Suppressor macrophage treated with lipopolysaccharide for 4 hours (primary cell): ENCODE results near the gene PTPRJ.

Experiments used
- DNase-seq: peaks from one replicate; pipeline ENCODE4 v3.0.0-alpha.2; 2020

Gene PTPRJ

DNA sequence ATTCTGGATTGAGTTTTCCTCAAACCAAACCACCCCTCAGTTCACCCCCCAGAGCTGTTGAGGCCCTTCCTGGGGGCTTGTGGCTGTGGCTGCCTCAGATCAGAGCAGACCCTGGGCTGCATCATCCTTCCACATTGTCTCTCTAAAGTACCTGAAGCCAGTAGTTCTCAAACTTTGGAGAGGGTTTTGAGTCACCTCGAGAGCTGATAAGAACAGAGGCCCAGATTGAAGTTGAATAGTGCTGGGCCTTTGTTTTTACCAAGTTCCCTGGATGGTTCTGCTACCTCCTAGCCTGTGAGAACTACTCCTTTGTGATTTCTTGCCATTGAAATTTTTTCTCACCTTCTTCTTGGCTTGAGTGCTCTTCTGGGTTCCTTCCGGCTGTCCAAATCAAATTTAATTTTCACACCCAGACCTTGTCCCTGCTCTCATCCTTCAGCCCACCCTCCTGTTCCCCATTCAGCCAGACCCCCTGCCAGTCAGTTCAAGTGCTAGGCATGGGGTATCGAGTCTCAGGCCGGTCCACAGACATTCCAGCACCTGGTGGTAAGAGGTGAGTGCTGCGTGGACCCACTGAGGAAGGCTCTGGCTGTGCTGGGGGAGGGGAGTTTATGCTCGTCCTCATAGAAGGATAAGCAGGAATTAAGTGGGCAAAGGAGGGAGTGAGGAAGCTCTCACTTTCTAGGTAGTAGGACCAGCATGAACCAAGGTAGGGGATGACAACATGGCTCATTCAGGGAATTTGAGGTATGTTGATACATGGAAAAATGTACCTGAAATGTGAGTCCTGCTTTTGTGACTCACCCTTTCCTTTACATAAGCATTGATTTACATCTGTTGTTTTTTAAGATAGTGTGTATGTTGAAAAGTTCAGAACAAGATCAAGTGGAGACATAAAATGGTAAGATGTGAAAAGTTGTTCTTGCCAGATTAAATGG lies 116.5 kb downstream of the PTPRJ start:
- DNase-seq: no peak

DNA sequence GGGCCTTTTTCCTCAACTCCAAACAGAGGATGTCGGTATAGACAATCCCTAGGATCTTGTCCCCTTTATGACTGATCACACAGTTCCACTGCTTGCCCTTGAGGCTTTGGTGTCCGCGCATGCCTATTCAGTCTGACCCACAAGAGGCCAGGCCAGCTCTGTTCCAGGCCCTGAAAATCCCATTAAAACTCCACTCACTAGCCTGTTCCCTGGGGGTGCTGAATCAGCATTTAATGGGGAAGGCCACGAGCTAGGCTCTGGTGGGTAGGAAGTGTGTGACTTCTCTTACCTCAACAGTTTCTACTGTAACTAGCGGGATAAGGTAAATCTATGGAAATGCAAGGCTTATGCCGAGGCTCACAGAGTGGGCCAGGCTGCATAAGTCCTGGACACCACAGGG lies 117.7 kb downstream of the PTPRJ start:
- no peak for DNase-seq

DNA sequence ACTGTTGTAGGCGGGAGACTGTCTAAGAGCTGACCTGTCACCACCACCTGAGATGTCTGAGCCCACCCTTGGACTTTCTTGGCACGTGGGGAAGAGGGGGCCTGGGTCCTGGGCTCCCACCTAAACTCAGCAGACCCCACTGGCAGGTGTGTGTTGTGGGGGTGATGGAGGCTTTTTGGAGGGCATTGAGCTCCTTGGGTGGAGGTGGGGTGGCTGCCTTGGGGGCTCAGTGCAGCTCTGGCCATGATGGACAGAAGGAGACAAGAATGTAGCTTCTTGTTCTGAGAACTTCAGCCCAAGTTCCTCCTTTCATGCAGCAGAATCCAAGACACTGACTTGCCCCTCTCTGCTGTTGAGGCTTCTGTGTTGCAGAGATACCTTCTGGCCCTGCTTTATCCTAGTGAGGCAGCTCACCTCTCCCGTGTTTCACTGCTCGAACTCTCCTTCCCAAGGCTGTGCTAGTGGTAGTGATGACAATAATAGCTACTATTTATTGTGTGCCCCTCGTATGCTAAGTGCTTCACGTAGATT lies 119.6 kb downstream of the PTPRJ start:
- no peak for DNase-seq

DNA sequence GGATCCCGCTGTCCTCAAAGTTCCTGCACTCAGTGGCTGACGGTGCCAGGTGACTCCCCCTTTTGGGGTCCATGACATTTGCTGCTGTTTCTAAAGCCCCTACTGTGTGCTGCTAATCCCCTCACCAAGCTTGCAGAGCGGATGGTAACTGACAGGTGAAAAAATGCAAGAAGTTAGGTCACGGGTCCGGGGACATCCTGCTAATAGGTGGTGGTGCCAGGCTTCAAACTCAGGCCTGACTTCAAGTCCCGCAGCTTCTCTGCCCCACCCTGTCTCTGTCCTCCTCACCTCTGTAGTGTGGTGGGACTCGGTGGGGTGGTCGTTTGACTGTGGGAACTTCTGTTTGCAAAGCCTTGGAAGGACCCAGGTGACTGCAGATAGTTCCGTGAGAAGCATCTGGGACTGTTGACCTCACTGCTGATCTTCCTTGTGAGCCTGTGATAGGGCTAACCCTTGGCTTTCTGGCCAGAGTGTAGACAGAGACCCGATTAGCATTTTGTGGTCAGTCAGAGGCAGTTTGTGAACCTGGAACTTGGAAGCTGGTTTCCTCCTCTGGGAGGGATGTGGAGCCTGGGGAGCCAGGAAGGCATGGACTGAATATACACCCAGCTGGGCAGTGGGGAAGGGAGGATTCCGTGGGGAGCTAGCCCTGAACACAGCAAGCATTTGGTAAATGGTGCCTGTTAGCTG lies 120.8 kb downstream of the PTPRJ start:
- no peak for DNase-seq

DNA sequence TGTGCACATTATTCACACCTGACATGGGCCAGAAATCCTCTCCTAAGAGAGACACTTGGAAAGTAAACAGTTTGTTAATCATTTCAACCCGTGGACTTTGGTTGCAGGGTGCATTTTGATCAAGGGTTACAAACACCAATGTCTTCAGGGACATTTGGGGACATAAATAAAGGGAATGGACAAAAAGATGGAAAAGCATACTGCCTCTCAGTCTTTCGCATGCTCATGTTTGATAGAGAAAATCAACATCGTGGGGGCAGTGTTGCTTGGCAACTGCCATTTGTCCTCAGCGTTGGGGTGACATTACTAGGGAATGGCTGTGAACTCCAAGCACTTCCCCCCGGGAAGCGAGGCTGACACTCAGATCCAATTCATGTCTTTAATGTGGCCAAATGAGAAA lies 121.6 kb downstream of the PTPRJ start:
- DNase-seq: no peak

DNA sequence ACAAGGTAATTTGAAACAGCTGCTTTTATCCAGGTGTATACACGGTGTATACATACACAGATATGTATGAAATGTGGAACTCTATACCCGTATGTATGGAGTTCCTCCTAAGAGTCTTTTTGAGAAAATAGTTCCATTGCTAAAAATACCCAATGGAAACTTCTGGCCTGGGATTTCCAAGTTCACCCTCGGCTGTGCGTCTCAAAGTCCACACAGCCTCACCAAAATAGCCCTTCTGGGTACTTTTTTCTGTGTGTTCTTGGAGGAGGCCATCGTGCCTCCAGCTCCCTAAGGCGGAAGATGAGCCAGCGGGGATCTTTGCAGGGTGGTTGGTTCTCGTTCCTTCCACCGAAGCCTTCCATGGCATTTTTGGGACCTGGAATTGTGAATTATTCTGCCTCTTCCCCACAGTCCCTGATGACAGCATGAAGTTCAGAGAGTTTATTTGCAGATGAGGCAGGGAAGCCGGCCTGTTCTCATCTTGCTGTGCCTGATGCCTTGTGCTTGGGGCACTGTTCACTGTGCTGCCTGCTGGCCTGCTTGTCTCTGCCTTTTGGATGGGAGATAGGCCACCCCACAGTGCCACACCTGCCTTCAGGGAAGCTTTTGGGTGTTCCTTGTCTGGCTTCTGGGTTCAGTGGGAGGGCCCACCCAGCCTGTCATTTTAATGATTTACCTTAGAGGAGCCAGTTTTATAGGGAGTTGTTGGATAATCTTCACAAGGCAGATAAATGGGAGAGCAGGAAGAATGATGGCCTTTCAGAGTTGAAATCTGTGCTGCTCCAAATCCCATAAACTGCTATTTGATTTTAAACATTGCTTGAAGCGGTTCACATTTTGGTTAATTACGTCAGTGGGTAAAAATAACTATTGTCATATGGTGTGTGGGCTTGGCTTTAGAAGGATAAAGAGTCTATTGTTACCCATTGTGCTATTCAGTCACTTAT lies 123.5 kb downstream of the PTPRJ start:
- DNase-seq: no peak

DNA sequence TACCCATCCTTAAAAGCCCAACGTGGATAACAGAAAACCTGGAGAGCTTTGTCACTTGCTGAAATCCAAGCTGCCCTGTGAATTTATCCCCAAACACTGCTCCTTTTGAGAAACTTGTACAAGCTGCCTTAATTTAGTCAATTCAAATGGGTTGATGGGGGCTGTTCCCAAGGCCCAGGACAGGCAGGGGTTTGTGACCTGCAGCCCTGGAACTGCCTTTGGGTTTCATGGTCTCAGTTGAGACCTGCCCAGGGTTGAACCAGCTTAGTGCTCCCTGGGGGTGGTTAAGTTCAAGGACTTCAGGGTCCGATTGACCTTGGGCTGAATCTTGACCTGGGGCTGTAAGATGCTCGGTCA lies 124.2 kb downstream of the PTPRJ start:
- DNase-seq: no peak

DNA sequence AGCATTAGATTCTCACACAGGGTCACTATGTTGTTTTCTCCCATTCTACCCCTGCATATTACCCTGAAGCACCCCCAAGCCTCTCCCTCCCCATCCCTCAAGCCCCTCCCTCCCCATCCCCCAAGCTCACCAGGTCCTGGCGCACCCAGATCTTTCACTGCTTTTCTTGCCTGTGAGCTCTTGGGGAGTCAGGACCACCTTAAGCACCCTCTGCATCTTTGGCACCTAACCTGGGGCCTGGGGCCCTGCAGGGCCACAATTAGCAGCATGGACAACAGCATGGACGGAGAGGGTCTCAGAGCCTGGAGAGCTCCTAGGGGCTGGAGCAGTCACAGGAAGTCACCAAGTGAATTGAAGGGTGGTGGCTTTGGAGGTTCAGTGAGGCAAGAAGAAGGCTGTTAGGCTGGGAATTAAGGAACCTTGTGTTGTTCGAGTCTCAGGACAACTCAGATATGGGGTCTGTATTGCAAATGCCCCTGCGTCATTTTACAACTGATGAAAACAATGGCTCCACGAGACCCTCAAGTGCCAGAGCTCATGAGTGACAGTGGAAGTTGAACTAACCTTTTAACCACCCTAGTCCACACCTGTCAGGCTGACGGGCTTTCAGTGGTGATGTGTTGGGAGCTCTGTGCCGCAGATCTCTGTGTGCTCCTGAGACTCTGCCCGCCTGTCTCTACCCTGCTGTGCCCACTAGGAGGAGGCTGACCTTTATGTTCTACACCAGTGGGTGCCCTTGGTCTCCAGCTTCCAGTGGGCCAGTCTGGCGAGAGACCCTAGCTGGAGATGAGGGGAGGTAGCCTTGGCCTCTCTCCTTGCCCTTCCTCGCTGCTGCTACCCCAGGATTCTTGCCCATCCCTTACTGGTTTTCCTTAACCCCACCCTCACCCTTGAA lies 125.0 kb downstream of the PTPRJ start:
- no peak for DNase-seq

DNA sequence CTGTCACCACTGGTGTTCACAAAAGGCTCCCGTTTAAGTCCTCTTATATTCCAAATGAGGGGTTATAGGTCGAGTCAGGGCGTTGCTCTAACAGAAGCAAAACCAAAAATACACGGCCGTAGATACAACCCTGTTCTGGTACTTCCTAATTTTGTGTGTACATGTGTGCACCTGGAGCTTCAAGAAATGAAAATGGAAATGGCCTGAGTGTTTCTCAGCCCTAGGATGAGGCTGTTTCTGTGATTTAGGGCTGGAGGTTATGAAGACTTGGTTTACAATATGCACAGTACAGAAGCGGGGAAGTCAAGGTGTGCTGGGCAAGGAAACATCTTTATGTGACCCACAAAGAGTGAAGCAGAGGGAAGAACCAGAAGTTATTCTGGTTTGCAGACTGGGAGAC lies 125.8 kb downstream of the PTPRJ start:
- DNase-seq: no peak

DNA sequence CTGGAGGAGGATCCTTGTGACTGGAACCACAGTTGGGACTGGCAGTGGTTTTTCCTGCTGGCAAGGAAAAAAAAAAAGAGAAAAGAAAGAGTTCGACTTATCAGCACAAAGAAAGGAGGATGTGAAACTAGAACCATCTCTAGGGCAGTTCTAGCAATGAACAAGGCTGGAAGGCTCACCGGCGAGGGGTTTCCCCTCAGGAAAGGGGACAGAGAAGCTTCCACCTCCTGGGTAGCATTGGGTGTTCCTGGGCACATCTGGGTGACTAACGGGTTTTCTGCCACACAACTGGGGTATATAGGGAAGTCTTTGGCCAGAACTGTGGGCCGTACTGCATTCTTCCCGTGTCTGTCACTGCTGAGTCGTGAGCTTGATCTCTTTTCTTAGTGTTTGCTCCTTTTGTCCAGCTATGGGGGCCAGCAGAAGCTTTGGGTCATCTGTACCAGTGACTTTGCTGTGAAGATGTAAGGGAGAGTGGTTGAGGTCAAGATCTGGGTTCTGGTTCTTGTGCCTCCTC lies 126.9 kb downstream of the PTPRJ start:
- peak; percentile 86 for DNase-seq

DNA sequence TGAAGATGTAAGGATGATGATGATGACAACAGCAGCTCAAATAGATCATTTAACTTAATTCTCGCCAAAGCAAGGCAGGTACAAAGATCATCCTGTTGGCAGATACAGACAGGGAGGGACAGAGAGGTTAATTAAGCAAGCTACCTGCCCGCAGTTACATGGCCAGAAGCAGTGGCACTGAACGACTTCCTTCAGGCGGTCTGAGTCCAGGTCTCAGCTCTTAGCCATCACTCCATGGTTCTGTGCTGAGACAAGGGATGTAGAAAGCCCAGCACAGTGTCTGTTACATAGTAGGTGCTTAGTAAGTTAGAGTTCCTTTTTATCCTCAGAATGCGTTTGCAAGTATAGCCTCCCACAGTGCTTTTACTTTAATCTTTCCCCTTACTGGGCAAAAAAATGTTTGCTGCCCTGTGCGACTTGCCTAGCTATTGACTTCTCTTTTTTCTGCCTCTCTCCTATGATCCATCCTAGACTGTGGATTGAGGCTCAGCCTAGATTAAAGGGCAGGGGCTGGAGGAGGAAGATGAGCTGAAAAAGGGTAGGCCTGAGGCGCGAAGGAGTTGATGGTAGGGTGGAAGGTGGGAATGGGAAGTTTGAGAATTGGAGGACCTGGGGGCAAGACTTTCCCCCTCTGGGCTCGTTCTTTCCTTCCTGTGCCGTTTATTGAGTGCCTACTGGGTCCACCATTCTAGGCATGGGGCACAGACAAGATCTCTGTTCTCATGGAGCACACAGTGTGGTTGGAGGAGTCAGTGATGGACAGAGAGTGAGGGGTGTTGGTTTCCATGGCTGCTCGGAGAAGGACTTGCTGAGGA lies 128.1 kb downstream of the PTPRJ start:
- DNase-seq: peak; percentile 52

DNA sequence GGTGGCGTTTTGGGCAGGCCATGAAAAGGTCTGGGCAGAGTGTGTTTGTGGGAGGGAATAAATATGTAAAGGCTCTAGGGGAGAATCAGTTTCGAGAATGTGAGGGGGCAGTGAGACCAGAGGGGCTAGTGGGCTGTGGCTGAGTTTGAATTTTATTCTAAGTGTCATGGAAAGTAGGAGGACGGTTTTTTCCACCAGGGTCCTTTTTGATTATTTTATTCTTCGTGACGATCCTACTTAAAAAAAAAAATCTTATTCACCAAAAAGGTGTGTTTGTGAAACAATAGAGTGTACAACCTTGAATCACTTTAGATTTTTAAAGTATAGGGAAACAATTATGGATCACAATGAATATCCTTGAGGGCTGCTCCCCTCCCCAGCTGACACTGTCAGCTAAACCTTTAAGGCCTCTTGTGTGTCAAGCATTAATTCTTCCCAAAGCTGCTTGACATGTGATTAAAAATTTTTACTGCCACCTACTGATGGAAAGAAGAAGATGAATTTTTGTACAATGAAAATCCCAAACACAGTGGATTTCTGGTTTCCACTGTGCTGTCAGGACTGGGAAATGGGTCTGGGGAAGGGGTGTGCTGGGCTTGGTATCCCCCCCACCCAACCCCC lies 128.8 kb downstream of the PTPRJ start:
- DNase-seq: peak; percentile 52

DNA sequence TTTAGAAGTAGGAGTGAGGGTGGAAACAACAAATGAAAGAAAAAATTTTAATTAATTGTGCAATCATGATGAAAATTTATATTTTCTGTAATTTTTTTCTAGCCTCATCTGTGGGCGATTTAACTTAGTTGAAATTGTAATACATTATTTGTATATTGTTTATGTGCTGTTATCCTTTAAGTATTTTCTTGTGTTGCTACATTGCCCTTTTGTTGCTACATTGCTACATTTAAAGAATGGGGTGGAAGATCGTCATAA lies 130.1 kb downstream of the PTPRJ start:
- DNase-seq: no peak

DNA sequence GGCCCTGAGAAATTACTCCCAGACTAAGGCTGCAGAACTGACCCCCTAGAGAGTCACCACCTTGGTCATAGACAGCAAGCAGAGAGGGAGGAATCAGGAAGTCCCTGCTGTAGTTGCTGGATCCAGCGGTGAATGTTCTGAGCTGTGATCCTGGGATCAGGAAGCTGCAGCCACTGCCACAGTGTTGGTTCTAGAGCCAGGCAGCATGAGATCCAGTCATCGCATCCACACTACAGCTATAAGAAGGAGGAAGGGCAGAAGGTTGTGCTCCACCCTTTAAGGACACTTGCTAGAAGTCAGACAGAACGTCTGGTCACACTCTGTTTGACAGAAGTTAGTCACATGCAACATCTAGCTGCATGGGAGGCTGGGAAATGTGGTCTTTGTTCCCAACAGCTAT lies 131.5 kb downstream of the PTPRJ start:
- peak; percentile 62 for DNase-seq

DNA sequence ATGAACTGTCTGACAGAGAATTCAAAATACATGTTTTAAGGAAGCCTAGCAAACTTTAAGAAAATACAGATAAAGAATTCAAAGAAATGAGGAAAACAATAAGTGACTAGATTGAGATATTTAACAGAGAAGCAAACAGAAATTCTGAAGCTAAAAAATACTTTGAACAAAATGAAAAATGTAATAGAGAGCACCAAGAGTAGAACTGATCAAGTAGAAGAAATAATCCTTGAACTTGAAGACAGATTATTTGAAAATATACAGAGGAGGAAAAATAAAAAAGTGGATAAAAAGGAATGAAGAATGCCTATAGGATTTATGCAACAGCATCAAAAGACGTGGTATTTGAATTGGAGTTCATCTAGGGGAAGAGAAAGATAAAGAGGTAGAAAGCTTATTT lies 134.4 kb downstream of the PTPRJ start:
- no peak for DNase-seq

DNA sequence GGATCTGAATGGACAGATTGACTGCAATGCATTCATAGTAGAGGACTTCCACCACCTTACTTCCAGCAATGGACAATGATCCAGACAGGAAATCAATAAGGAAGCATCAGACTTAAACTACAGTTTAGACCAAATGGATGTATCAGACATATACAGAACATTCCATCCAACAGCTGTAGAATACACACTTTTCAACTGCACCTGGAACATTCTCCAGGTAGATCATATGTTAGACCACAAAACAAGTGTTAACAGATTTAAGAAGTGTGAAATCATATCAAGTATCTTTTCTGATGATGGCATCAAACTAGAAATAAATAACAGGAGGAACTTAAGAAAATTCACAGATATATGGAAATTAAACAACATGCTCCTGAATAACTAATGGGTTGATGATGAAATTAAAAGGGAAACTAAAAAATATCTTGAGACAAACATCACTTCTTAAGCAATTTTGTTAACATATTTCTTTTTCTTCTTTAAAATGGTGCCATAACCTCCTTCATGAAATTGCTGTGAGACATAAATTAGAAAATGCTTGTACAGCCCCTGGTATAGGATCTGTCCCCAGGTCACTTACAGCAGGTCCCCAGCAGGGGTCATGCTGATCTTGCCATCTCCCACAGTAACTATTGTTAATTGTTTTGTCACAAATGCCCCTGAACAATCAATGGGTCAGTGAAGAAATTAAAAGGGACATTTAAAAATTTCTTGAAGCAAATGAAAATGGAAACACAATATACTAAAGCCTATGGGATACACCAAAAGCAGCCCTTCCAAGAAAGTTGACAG lies 136.3 kb downstream of the PTPRJ start:
- DNase-seq: peak; percentile 30

DNA sequence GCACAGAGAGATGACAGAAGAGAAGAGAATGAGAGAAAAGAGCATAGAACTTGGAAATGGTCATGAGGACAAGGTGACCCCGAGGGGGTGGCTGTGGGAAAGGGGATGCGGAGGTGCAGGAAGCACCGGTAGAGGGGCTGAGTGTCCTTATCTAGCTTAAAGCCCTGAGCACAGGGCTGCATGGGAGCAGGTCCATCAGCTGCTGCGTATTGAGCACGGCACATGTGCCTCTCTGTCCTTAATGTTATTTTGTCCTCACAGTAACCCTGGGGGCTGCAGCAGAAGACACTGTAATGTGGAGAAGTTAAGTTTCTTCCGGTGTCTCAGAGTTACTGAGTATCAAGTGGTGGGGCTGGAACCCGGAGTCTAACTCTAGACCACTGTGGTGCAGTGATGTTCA lies 141.9 kb downstream of the PTPRJ start:
- DNase-seq: no peak

DNA sequence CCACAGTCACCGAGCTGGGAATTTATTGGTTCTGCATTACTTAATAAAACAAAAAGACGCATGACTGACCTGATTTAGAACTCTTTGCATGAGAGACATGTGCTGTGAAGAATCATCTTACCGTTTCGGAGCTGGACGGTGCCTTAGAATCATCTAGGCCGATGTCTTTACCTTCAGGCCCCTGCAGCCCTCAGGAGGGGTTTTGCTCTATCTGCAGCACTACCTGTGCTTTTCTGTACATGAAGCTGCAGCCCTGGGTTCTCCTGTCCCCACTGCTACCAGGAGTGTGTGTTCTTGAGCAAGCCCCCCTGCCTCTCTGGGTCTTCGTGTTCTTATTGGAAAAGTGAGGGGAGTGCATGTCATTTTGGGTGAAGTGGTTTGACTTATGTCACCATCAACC lies 142.3 kb downstream of the PTPRJ start:
- no peak for DNase-seq

DNA sequence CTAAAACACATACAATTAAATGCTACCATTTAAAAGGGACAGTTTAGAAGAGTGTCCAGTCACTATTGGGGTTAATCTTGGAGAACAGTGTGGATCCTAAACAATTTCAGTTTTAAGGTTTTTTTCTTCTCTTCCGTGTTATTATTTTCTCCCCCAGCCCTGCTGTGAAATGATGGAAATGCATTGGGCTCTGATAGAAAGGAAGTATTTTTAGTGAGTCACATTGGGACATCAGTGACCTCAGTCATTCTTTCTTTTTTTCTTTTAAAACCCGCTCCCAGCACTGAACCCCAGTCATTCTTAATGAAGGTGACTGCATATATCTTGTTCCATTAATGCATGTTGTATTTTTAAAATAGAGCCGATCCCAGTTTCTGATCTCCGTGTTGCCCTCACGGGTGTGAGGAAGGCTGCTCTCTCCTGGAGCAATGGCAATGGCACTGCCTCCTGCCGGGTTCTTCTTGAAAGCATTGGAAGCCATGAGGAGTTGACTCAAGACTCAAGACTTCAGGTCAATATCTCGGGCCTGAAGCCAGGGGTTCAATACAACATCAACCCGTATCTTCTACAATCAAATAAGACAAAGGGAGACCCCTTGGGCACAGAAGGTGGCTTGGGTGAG lies 143.0 kb downstream of the PTPRJ start:
- no peak for DNase-seq
